Skin of body (tissue), 3 donors: ENCODE results near the gene EEF2. TPM values are rescaled to one million over a fixed set of nuclear protein-coding genes. Genes with fewer than 3 reads are reported as not detected.
"Not testable (repeated sequence)": the region's sequence is repeated elsewhere in the genome, so short reads cannot be mapped to it uniquely, and the experiment has no call there.

Experiments
- DNase-seq: peaks from one replicate; lab custom pipeline; 2025; lab: John Stamatoyannopoulos, UW
- small RNA-seq: library from RNA; depleted of rRNA; stranded (forward); fragments of <200 nt; gene quantifications from one replicate; pipeline ENCODE3, GENCODE V24; 2014; ENCODE audit warnings: low replicate concordance
- total RNA-seq: library from RNA; depleted of rRNA; stranded (reverse); fragments of >200 nt; gene quantifications from one replicate; pipeline ENCODE4 v1.2.3, GENCODE V29; 2014

The EEF2 gene
- total RNA-seq, 1 donor from 2014 or later, result 1,711 TPM

- no peak for DNase-seq
Measured at GRCh38 chr19:3949997-3950859, 35.0 kb downstream of the EEF2 start.

- no peak for DNase-seq
Measured at GRCh38 chr19:3949294-3949693, 36.0 kb downstream of the EEF2 start.

GRCh38 chr19:3947316-3947933, 37.8 kb downstream of the EEF2 start:
- DNase-seq, result not testable (repeated sequence)

GRCh38 chr19:3945838-3946237, 39.4 kb downstream of the EEF2 start:
- no peak for DNase-seq

GRCh38 chr19:3944018-3944721, 41.1 kb downstream of the EEF2 start:
- DNase-seq, result no peak

- DNase-seq, result no peak
Measured at GRCh38 chr19:3942790-3943409, 42.4 kb downstream of the EEF2 start.

GRCh38 chr19:3938300-3938950, 46.8 kb downstream of the EEF2 start:
- DNase-seq, result not testable (repeated sequence)

- DNase-seq, result no peak
Measured at GRCh38 chr19:3936506-3937442, 48.5 kb downstream of the EEF2 start.

GRCh38 chr19:3932931-3933810, 52.1 kb downstream of the EEF2 start, which contains the start of gene NMRK2:
Gene NMRK2 (plus strand): TSS chr19:3933069. CDS start chr19:3933672, 603 bp downstream.
- DNase-seq, result no peak

- no peak for DNase-seq
Measured at GRCh38 chr19:3931041-3931440, 54.2 kb downstream of the EEF2 start.

Small RNA genes within 50 kb of the gene (small RNA-seq; reads per million reads assigned to genes)
- gene SNORD37, result 7.5 reads per million, percentile 92 among the genes with 10 or more reads in this experiment

Other genes with a start within 250 kb of the EEF2 start
- 14.6 TPM for gene APBA3, start 223.8 kb downstream of the EEF2 start, total RNA-seq
- 27.3 TPM for gene MRPL54, start 222.8 kb downstream of the EEF2 start, total RNA-seq
- gene RAX2, start 213.2 kb downstream of the EEF2 start, total RNA-seq, result not detected
- 0.99 TPM for gene MATK, start 199.1 kb downstream of the EEF2 start, total RNA-seq
- gene ZFR2, start 116.4 kb downstream of the EEF2 start, total RNA-seq, result 0.30 TPM
- 0.20 TPM for gene ATCAY, start 104.8 kb downstream of the EEF2 start, total RNA-seq
- 3.6 TPM for gene NMRK2, start 52.4 kb downstream of the EEF2 start, total RNA-seq
- 52.5 TPM for gene DAPK3, start 14.4 kb downstream of the EEF2 start, total RNA-seq
- 22.9 TPM for gene PIAS4, start 22.3 kb upstream of the EEF2 start, total RNA-seq
- gene ZBTB7A, start 81.4 kb upstream of the EEF2 start, total RNA-seq, result 12.7 TPM
- 54.5 TPM for gene MAP2K2, start 138.7 kb upstream of the EEF2 start, total RNA-seq
- gene CREB3L3, start 168.2 kb upstream of the EEF2 start, total RNA-seq, result not detected
- 4.7 TPM for gene SIRT6, start 197.1 kb upstream of the EEF2 start, total RNA-seq
- gene ANKRD24, start 197.2 kb upstream of the EEF2 start, total RNA-seq, result 0.79 TPM
- not detected for gene EBI3, start 244.1 kb upstream of the EEF2 start, total RNA-seq